ENCODE results near the gene STMND1. TPM values are rescaled to one million over a fixed set of nuclear protein-coding genes. Genes with fewer than 3 reads are reported as not detected.

STMND1 gene
- polyA plus RNA-seq, 1 donor from 2014 or later: 0.59 TPM

- Histone ChIP-seq H3K9me2 (ENCODE audit: insufficient read depth, low read length) (no peaks in the 10 kb centered on the region), H3K9me3 (ENCODE audit: low read length) (no peaks in the 10 kb centered on the region), H3K27ac (ENCODE audit: low read length) (no peak overlapping the region), H4K20me1 (ENCODE audit: insufficient read depth) (no peaks in the 10 kb centered on the region), H3K36me3 (ENCODE audit: insufficient read depth, low read length) (no peaks in the 10 kb centered on the region), H3K4me2 (ENCODE audit: low read length) (no peak overlapping the region), H3K79me2 (replicated peaks; ENCODE audit: insufficient read depth, low read length) (no peaks in the 10 kb centered on the region), H3F3A (ENCODE audit: insufficient read depth, low read length, poor library complexity, severe bottlenecking) (no peaks in the 10 kb centered on the region), H3K4me3 (ENCODE audit: low read length) (no peak overlapping the region), H3K9ac (ENCODE audit: low read length) (no peak overlapping the region), H2AFZ (ENCODE audit: low read depth, low read length) (no peak overlapping the region), H3K27me3 (ENCODE audit: insufficient read depth, low read depth, low read length) (no peaks in the 10 kb centered on the region)
- no peak for TF ChIP-seq SMC3 (conservative IDR thresholded peaks at IDR 0.05; ENCODE audit: poor library complexity)
- TF ChIP-seq POLR2AphosphoS5 (IDR thresholded peaks at IDR 0.05): no peak
- TF ChIP-seq EP300 (conservative IDR thresholded peaks at IDR 0.05; ENCODE audit: poor library complexity, severe bottlenecking): no peak
- TF ChIP-seq REST (IDR thresholded peaks at IDR 0.05; ENCODE audit: borderline replicate concordance): no peak
- no peak for TF ChIP-seq EZH2 (IDR thresholded peaks at IDR 0.05; ENCODE audit: borderline replicate concordance, insufficient read depth, low read length, poor library complexity, severe bottlenecking)
- TF ChIP-seq MXI1 (conservative IDR thresholded peaks at IDR 0.05; ENCODE audit: poor library complexity, severe bottlenecking): no peak
Measured at GRCh38 chr6:17057322-17057721, 44.5 kb upstream of the STMND1 start.

GRCh38 chr6:17058550-17058949 is 43.3 kb upstream of the STMND1 start:
- H4K20me1 ChIP-seq (ENCODE audit: insufficient read depth): no peaks in the 10 kb centered on the region
- H3K9me2 ChIP-seq (ENCODE audit: insufficient read depth, low read length): no peaks in the 10 kb centered on the region
- no peaks in the 10 kb centered on the region for H3K9me3 ChIP-seq (ENCODE audit: low read length)
- no peak overlapping the region for H3K27ac ChIP-seq (ENCODE audit: low read length)
- H3K36me3 ChIP-seq (ENCODE audit: insufficient read depth, low read length): no peaks in the 10 kb centered on the region
- H2AFZ ChIP-seq (ENCODE audit: low read depth, low read length): no peak overlapping the region
- no peaks in the 10 kb centered on the region for H3K79me2 ChIP-seq (replicated peaks; ENCODE audit: insufficient read depth, low read length)
- no peaks in the 10 kb centered on the region for H3F3A ChIP-seq (ENCODE audit: insufficient read depth, low read length, poor library complexity, severe bottlenecking)
- no peaks in the 10 kb centered on the region for H3K27me3 ChIP-seq (ENCODE audit: insufficient read depth, low read depth, low read length)
- H3K9ac ChIP-seq (ENCODE audit: low read length): no peak overlapping the region
- no peak overlapping the region for H3K4me2 ChIP-seq (ENCODE audit: low read length)
- H3K4me3 ChIP-seq (ENCODE audit: low read length): no peak overlapping the region
- TF ChIP-seq MXI1 (conservative IDR thresholded peaks at IDR 0.05; ENCODE audit: poor library complexity, severe bottlenecking) (no peak), EZH2 (IDR thresholded peaks at IDR 0.05; ENCODE audit: borderline replicate concordance, insufficient read depth, low read length, poor library complexity, severe bottlenecking) (no peak), TAF1 (IDR thresholded peaks at IDR 0.05; ENCODE audit: low read depth) (no peak), SMC3 (conservative IDR thresholded peaks at IDR 0.05; ENCODE audit: poor library complexity) (no peak), EP300 (conservative IDR thresholded peaks at IDR 0.05; ENCODE audit: poor library complexity, severe bottlenecking) (no peak), CTCF (IDR thresholded peaks at IDR 0.05; ENCODE audit: poor library complexity, severe bottlenecking) (no peak), REST (IDR thresholded peaks at IDR 0.05; ENCODE audit: borderline replicate concordance) (no peak), RAD21 (conservative IDR thresholded peaks at IDR 0.05) (no peak), POLR2AphosphoS5 (IDR thresholded peaks at IDR 0.05) (no peak)

Measured in neural cell (in vitro differentiated cells).